GM18867 (cell line): ENCODE results near the gene VDAC2.
A peak's percentile ranks its signal among the peaks of the same experiment; 100 is the strongest.
"Not testable (repeated sequence)": the region's sequence is repeated elsewhere in the genome, so short reads cannot be mapped to it uniquely, and the experiment has no call there.

Experiments
- ATAC-seq: cut with Tn5 transposase; IDR thresholded peaks from one replicate; pipeline ENCODE4 v1.9.1; 2021; ENCODE audit warnings: mild to moderate bottlenecking, moderate library complexity; ENCODE audit not compliant: unreplicated experiment

The VDAC2 gene

GRCh38 chr10:75210282-75211006 is at the start of gene VDAC2:
Gene VDAC2 (plus strand): TSS chr10:75210796. CDS start chr10:75211159, 363 bp downstream.
- ATAC-seq: peak; percentile 88

- ATAC-seq: peak; percentile 92
Measured at GRCh38 chr10:75165684-75166622, 44.6 kb upstream of the VDAC2 start.

GRCh38 chr10:75166623-75166972 is 44.0 kb upstream of the VDAC2 start:
- ATAC-seq: peak; percentile 29

GRCh38 chr10:75168275-75168674 is 42.3 kb upstream of the VDAC2 start:
- ATAC-seq: no peak

GRCh38 chr10:75170215-75170614 is 40.4 kb upstream of the VDAC2 start:
- ATAC-seq: no peak

- no peak for ATAC-seq
Measured at GRCh38 chr10:75175046-75175445, 35.5 kb upstream of the VDAC2 start.

- ATAC-seq: no peak
Measured at GRCh38 chr10:75176046-75176445, 34.5 kb upstream of the VDAC2 start.

- no peak for ATAC-seq
Measured at GRCh38 chr10:75176736-75177135, 33.9 kb upstream of the VDAC2 start.

- ATAC-seq: no peak
Measured at GRCh38 chr10:75179657-75180177, 30.9 kb upstream of the VDAC2 start.

- ATAC-seq: no peak
Measured at GRCh38 chr10:75180592-75180991, 30.0 kb upstream of the VDAC2 start.

- no peak for ATAC-seq
Measured at GRCh38 chr10:75181073-75181472, 29.5 kb upstream of the VDAC2 start.

GRCh38 chr10:75186310-75186709 is 24.3 kb upstream of the VDAC2 start:
- no peak for ATAC-seq

GRCh38 chr10:75187961-75188426 is 22.6 kb upstream of the VDAC2 start:
- peak; percentile 68 for ATAC-seq

GRCh38 chr10:75188522-75188921 is 22.1 kb upstream of the VDAC2 start:
- not testable (repeated sequence) for ATAC-seq

GRCh38 chr10:75189266-75190096 is 21.1 kb upstream of the VDAC2 start:
- ATAC-seq: no peak

- no peak for ATAC-seq
Measured at GRCh38 chr10:75191821-75192568, 18.6 kb upstream of the VDAC2 start.

GRCh38 chr10:75194625-75195024 is 16.0 kb upstream of the VDAC2 start:
- ATAC-seq: not testable (repeated sequence)

- no peak for ATAC-seq
Measured at GRCh38 chr10:75195035-75195763, 15.4 kb upstream of the VDAC2 start.

GRCh38 chr10:75197066-75197465 is 13.5 kb upstream of the VDAC2 start:
- ATAC-seq: no peak
